A549 (cell line): ENCODE results near the gene ST8SIA4.

Source experiments
- CEBPB ChIP-seq, 2 experiments: fragments of >200 bp in 1 of 2; sonication (Bioruptor Twin) in 1 of 2; formaldehyde crosslinking in 1 of 2; IDR thresholded peaks; 2 replicates each; pipeline ENCODE4 v1.6.1; 2012 to 2016
- MAFK ChIP-seq: fragments of 450-650 bp; IDR thresholded peaks from 2 replicates; pipeline ENCODE4 v1.6.1; 2014; ENCODE audit not compliant: partially characterized antibody
- MAX ChIP-seq: IDR thresholded peaks from 2 replicates; pipeline ENCODE4 v1.6.1; 2012
- POLR2A ChIP-seq: IDR thresholded peaks from 2 replicates; pipeline ENCODE4 v1.6.1; 2012; ENCODE audit warnings: mild to moderate bottlenecking, low read length
- RAD21 ChIP-seq, 2 experiments: fragments of >200 bp in 1 of 2; sonication (Bioruptor Twin) in 1 of 2; formaldehyde crosslinking in 1 of 2; IDR thresholded peaks in 1 of 2; conservative IDR thresholded peaks in 1 of 2; 2 replicates in 1 of 2; 3 replicates in 1 of 2; pipeline ENCODE4 v1.6.1; 2012 to 2018; ENCODE audit warnings: inconsistent platforms in 1 of 2
- TF ChIP-seq, protein P1 (sequence below): fragments of >200 bp; sonication (Bioruptor Twin); formaldehyde crosslinking; IDR thresholded peaks from 3 replicates; pipeline ENCODE4 v1.5.1; 2016

- TF ChIP-seq POLR2A (no peak), RAD21 (conservative IDR thresholded peaks at IDR 0.05 in 1 of 2, IDR thresholded peaks at IDR 0.05 in 1 of 2) (no peak), MAX (no peak), MAFK (no peak), CEBPB (IDR thresholded peaks at IDR 0.05) (no peak)
- TF ChIP-seq, protein P1, sequence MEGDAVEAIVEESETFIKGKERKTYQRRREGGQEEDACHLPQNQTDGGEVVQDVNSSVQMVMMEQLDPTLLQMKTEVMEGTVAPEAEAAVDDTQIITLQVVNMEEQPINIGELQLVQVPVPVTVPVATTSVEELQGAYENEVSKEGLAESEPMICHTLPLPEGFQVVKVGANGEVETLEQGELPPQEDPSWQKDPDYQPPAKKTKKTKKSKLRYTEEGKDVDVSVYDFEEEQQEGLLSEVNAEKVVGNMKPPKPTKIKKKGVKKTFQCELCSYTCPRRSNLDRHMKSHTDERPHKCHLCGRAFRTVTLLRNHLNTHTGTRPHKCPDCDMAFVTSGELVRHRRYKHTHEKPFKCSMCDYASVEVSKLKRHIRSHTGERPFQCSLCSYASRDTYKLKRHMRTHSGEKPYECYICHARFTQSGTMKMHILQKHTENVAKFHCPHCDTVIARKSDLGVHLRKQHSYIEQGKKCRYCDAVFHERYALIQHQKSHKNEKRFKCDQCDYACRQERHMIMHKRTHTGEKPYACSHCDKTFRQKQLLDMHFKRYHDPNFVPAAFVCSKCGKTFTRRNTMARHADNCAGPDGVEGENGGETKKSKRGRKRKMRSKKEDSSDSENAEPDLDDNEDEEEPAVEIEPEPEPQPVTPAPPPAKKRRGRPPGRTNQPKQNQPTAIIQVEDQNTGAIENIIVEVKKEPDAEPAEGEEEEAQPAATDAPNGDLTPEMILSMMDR, result no peak
These were observed 131.9 kb downstream of the ST8SIA4 start for GRCh38 chr5:100771181-100771580.
